Vagina (tissue), 2 donors: Measurements from ENCODE around the gene C20orf96. TPM values are rescaled to one million over a fixed set of nuclear protein-coding genes. Genes with fewer than 3 reads are reported as not detected.
"Not testable (repeated sequence)": the region's sequence is repeated elsewhere in the genome, so short reads cannot be mapped to it uniquely, and the experiment has no call there.

Experiments
- DNase-seq, 2 donors: peaks; one replicate each; pipeline ENCODE4 v3.0.0-alpha.2; 2017; ENCODE audit errors: extremely low spot score in 2 of 2
- H3K27ac ChIP-seq: fragments of 200-600 bp; sonication (generic); one replicate; pipeline ENCODE4 v1.5.1; 2019
- H3K27me3 ChIP-seq: fragments of 200-600 bp; sonication (generic); one replicate; pipeline ENCODE4 v1.5.1; 2019
- H3K36me3 ChIP-seq, 2 donors: fragments of 200-600 bp; sonication (generic); one replicate each; pipeline ENCODE4 v1.5.1; 2017 to 2019
- H3K4me1 ChIP-seq: fragments of 200-600 bp; sonication (generic); one replicate; pipeline ENCODE4 v1.5.1; 2019
- H3K4me3 ChIP-seq, 2 donors: fragments of 200-600 bp; sonication (generic); 1 replicate in 1 of 2; 2 replicates in 1 of 2; pipeline ENCODE4 v1.5.1; 2016 to 2019
- H3K9me3 ChIP-seq: fragments of 200-600 bp; sonication (generic); one replicate; pipeline ENCODE4 v1.5.1; 2019
- POLR2A ChIP-seq, 2 donors: fragments of 450-650 bp; IDR thresholded peaks; one replicate each; pipeline ENCODE4 v1.6.1; 2017; ENCODE audit warnings: antibody characterized with exemption in 2 of 2, mild to moderate bottlenecking in 2 of 2, moderate library complexity in 2 of 2
- POLR2AphosphoS5 ChIP-seq, 2 donors: sonication (generic); formaldehyde crosslinking; IDR thresholded peaks; one replicate each; pipeline ENCODE4 v1.9.0; 2017; ENCODE audit warnings: antibody characterized with exemption in 2 of 2, mild to moderate bottlenecking in 2 of 2, low read depth in 1 of 2; ENCODE audit not compliant: insufficient read depth in 1 of 2
- intact Hi-C: fragments of 100-400 bp; cut with DNase I; formaldehyde crosslinking; loops from one replicate; pipeline ENCODE4 v1.15.1; 2023
- total RNA-seq: library from RNA; depleted of rRNA; stranded (reverse); fragments of >200 nt; gene quantifications from one replicate; pipeline ENCODE4 v1.2.3, GENCODE V29; 2016
- TF ChIP-seq, protein P1 (sequence below), 3 experiments: fragments of 450-650 bp in 2 of 3; fragments of 200-600 bp in 1 of 3; sonication (generic) in 1 of 3; IDR thresholded peaks; one replicate each; pipeline ENCODE4 v1.5.1; 2017 to 2019; ENCODE audit warnings: antibody characterized with exemption in 3 of 3, mild to moderate bottlenecking in 2 of 3, moderate library complexity in 2 of 3

Gene C20orf96
- 2.7 TPM for total RNA-seq

DNA sequence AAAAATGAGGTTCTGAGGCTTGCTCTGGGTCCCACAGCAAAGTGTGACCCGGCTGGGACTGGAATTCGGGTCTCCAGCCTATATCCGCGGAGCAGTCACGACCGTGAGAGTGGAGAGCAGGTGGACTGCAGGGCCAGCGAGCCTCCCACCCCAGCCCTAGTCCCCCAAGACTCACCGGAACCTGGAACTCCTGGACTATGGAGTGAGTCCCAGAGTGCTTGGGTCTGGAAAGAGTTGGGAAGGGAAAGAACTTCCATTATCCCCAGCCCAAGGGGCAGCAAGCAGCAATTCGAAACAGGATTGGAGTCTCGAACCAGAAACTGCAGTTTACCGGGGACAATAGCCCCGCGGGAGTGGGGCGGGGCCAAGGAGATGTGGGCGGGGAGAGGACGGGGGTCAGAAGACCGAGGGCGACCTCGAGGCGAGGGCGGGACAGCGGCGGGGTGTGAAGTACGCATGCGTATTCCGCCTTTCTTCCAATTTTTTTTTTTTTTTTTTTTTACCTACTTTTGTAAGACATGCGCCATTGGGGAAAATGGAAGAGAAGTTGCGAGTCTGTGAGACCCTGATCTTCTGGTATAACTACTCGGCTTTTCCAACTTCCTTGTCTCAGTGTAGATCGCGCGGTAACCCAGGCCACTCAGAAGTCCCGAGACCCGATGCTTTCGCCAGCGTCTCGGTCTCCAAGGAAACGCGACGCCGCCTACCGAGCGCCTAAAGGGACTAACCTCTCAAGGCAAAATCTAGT lies at the start of gene C20orf96:
C20orf96 (minus strand) TSS at position 667 of the 748 bp plus-strand sequence; CDS start at position 527, 140 bp downstream.
- Histone ChIP-seq H3K27ac (peak within 1 kb of the TSS; percentile 84), H3K4me3 (peak within 1 kb of the TSS; percentile 65 to 71), H3K36me3 (no peaks in the 10 kb centered on the region), H3K27me3 (no peaks in the 10 kb centered on the region), H3K4me1 (peaks cover 18% of the 10 kb centered on the region), H3K9me3 (no peaks in the 10 kb centered on the region)
- TF ChIP-seq POLR2A (IDR thresholded peaks at IDR 0.05): no peak
- TF ChIP-seq, protein P1, sequence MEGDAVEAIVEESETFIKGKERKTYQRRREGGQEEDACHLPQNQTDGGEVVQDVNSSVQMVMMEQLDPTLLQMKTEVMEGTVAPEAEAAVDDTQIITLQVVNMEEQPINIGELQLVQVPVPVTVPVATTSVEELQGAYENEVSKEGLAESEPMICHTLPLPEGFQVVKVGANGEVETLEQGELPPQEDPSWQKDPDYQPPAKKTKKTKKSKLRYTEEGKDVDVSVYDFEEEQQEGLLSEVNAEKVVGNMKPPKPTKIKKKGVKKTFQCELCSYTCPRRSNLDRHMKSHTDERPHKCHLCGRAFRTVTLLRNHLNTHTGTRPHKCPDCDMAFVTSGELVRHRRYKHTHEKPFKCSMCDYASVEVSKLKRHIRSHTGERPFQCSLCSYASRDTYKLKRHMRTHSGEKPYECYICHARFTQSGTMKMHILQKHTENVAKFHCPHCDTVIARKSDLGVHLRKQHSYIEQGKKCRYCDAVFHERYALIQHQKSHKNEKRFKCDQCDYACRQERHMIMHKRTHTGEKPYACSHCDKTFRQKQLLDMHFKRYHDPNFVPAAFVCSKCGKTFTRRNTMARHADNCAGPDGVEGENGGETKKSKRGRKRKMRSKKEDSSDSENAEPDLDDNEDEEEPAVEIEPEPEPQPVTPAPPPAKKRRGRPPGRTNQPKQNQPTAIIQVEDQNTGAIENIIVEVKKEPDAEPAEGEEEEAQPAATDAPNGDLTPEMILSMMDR (IDR thresholded peaks at IDR 0.05): peak in 1 of 3 experiments; percentile 48
- peak in 1 of 2 donors; percentile 46 for TF ChIP-seq POLR2AphosphoS5 (IDR thresholded peaks at IDR 0.05; ENCODE audit: insufficient read depth in 1 of 2, low read depth in 1 of 2)
- intact Hi-C loops: no loop called here
- DNase-seq: no peak

- H3K36me3 ChIP-seq, H3K4me1 ChIP-seq, intact Hi-C loops, H3K4me3 ChIP-seq, H3K27me3 ChIP-seq, H3K9me3 ChIP-seq, H3K27ac ChIP-seq, DNase-seq: not testable (repeated sequence)
These were observed 45.5 kb upstream of the C20orf96 start for GRCh38 chr20:336040-336439.

GRCh38 chr20:334578-334977 lies 44.0 kb upstream of the C20orf96 start:
- Histone ChIP-seq H3K4me3 (no peak overlapping the region), H3K36me3 (no peaks in the 10 kb centered on the region), H3K27ac (no peak overlapping the region), H3K4me1 (peaks cover 14% of the 10 kb centered on the region), H3K27me3 (no peaks in the 10 kb centered on the region), H3K9me3 (no peaks in the 10 kb centered on the region)
- TF ChIP-seq, protein P1 (IDR thresholded peaks at IDR 0.05): no peak
- TF ChIP-seq POLR2AphosphoS5 (IDR thresholded peaks at IDR 0.05; ENCODE audit: insufficient read depth in 1 of 2, low read depth in 1 of 2) (no peak), POLR2A (IDR thresholded peaks at IDR 0.05) (no peak)
- intact Hi-C loops: no loop called here
- no peak for DNase-seq

DNA sequence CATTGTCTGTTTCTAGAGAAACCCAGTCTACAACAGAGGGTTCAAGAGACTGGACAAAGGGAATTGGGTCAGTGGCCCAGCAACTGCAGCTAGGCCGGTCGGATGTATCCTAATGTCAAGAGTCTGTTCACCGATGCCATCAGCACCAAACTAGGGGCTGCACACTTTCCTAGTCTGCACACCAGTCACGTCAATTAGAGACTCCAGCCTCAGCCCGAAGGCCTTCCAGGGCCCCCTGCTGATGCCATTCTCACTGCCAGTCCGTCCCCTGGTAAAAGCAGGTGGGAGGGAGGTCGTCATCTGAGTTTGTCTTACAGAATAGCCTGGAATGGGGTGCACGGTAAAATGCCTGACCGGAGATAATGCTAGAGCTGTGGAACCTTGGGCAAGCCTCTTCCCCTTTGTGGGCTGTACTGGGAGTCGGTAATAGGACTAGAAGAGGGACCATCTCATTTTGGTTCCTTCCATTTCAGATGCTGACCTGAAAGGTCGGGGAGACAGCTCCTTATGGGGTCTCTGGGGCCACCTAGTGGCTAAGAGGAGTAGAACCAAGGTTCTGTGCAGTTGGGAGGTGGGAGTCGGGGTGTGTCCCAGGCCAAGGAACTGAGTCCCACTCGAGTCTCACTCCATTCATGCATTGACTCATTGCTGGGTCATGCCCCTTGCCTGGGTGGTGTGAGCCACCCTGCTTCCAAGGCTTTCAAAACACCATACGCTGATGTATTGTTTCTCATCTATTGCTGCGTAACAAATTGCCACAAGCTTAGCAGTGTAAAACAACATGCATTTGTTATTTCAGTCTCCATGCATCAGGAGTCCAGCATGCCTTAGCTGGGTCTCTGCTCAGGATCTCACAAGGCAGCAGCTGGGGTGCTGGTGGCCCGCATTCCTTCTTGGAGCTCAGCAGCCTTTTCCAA lies 39.9 kb upstream of the C20orf96 start:
- no peaks in the 10 kb centered on the region for H3K9me3 ChIP-seq
- H3K27ac ChIP-seq: peak overlapping the region; percentile 7
- TF ChIP-seq POLR2AphosphoS5 (IDR thresholded peaks at IDR 0.05; ENCODE audit: insufficient read depth in 1 of 2, low read depth in 1 of 2) (no peak), POLR2A (IDR thresholded peaks at IDR 0.05) (no peak)
- TF ChIP-seq, protein P1 (IDR thresholded peaks at IDR 0.05): peak; percentile 56 to 88 (median 74)
- no peaks in the 10 kb centered on the region for H3K36me3 ChIP-seq
- intact Hi-C loops: no loop called here
- no peak for DNase-seq
- peaks cover 46% of the 10 kb centered on the region for H3K4me1 ChIP-seq
- H3K4me3 ChIP-seq: no peak overlapping the region
- H3K27me3 ChIP-seq: no peaks in the 10 kb centered on the region

GRCh38 chr20:329851-330232 lies 39.3 kb upstream of the C20orf96 start:
- intact Hi-C loops: loop anchor here (10.0 kb wide), 1 partner anchor 55 kb away; no protein-coding TSS in a partner anchor
- Histone ChIP-seq H3K4me1 (peaks cover 47% of the 10 kb centered on the region), H3K27me3 (no peaks in the 10 kb centered on the region), H3K9me3 (no peaks in the 10 kb centered on the region), H3K4me3 (no peak overlapping the region), H3K27ac (peak overlapping the region; percentile 7), H3K36me3 (no peaks in the 10 kb centered on the region)
- DNase-seq: no peak
- TF ChIP-seq POLR2AphosphoS5 (IDR thresholded peaks at IDR 0.05; ENCODE audit: insufficient read depth in 1 of 2, low read depth in 1 of 2) (no peak), POLR2A (IDR thresholded peaks at IDR 0.05) (no peak)
- TF ChIP-seq, protein P1 (IDR thresholded peaks at IDR 0.05): no peak
